ENCODE data around the gene TAS2R30. TPM values are rescaled to one million over a fixed set of nuclear protein-coding genes. Genes with fewer than 3 reads are reported as not detected.
A peak's percentile ranks its signal among the peaks of the same experiment; 100 is the strongest.
"Not testable (repeated sequence)": the region's sequence is repeated elsewhere in the genome, so short reads cannot be mapped to it uniquely, and the experiment has no call there.

TAS2R30 gene
- total RNA-seq, 2 donors from 2014 or later, result 2.3 to 2.8 TPM

GRCh38 chr12:11154400-11154925 lies 20.0 kb upstream of the TAS2R30 start:
- no peak overlapping the region for H3K4me3 Mint-ChIP-seq
- no peak overlapping the region for H3K27ac Mint-ChIP-seq
- H3K36me3 Mint-ChIP-seq (ENCODE audit: insufficient read depth in 2 of 2), result peaks cover 9 to 47% of the 10 kb centered on the region in 2 donors
- H3K27me3 Mint-ChIP-seq (ENCODE audit: low read depth), result no peaks in the 10 kb centered on the region
- ATAC-seq (replicated peaks in 1 of 2) (no peak), DNase-seq (no peak)
- peaks cover 6 to 8% of the 10 kb centered on the region in 2 donors for H3K9me3 Mint-ChIP-seq
- H3K4me1 Mint-ChIP-seq (ENCODE audit: low read depth), result peaks cover 5% of the 10 kb centered on the region

- peaks cover 8% of the 10 kb centered on the region in 2 donors for H3K9me3 Mint-ChIP-seq
- H3K27ac Mint-ChIP-seq, result no peak overlapping the region
- no peak for ATAC-seq (replicated peaks in 1 of 2)
- H3K36me3 Mint-ChIP-seq (ENCODE audit: insufficient read depth in 2 of 2), result peaks cover 9 to 37% of the 10 kb centered on the region in 2 donors
- H3K4me1 Mint-ChIP-seq (ENCODE audit: low read depth), result peaks cover 5% of the 10 kb centered on the region
- no peaks in the 10 kb centered on the region for H3K27me3 Mint-ChIP-seq (ENCODE audit: low read depth)
- DNase-seq, result no peak
- no peak overlapping the region for H3K4me3 Mint-ChIP-seq
Observed at GRCh38 chr12:11152725-11153124, 18.3 kb upstream of the TAS2R30 start.

- DNase-seq, result no peak
- peaks cover 7 to 25% of the 10 kb centered on the region in 2 donors for H3K36me3 Mint-ChIP-seq (ENCODE audit: insufficient read depth in 2 of 2)
- peaks cover 5% of the 10 kb centered on the region for H3K4me1 Mint-ChIP-seq (ENCODE audit: low read depth)
- no peak overlapping the region for H3K27ac Mint-ChIP-seq
- peaks cover 6 to 7% of the 10 kb centered on the region in 2 donors for H3K9me3 Mint-ChIP-seq
- no peaks in the 10 kb centered on the region for H3K27me3 Mint-ChIP-seq (ENCODE audit: low read depth)
- H3K4me3 Mint-ChIP-seq, result no peak overlapping the region
- no peak for ATAC-seq (replicated peaks in 1 of 2)
Observed at GRCh38 chr12:11150832-11151231, 16.4 kb upstream of the TAS2R30 start.

- H3K27me3 Mint-ChIP-seq (ENCODE audit: low read depth), result no peaks in the 10 kb centered on the region
- ATAC-seq (replicated peaks in 1 of 2), result no peak
- peaks cover 13 to 28% of the 10 kb centered on the region in 2 donors for H3K36me3 Mint-ChIP-seq (ENCODE audit: insufficient read depth in 2 of 2)
- DNase-seq, result no peak
- no peak overlapping the region for H3K4me3 Mint-ChIP-seq
- peaks cover 5% of the 10 kb centered on the region for H3K4me1 Mint-ChIP-seq (ENCODE audit: low read depth)
- no peak overlapping the region for H3K27ac Mint-ChIP-seq
- H3K9me3 Mint-ChIP-seq, result peaks cover 10 to 12% of the 10 kb centered on the region in 2 donors
Observed at GRCh38 chr12:11147420-11147819, 13.0 kb upstream of the TAS2R30 start.

- H3K9me3 Mint-ChIP-seq, result peaks cover 6 to 12% of the 10 kb centered on the region in 2 donors
- no peak for ATAC-seq (replicated peaks in 1 of 2)
Observed at GRCh38 chr12:11144297-11144696, 9.9 kb upstream of the TAS2R30 start.

GRCh38 chr12:11143352-11143751 lies 8.9 kb upstream of the TAS2R30 start:
- Mint-ChIP-seq H3K9me3 (peaks cover 7 to 10% of the 10 kb centered on the region in 2 donors), H3K36me3 (ENCODE audit: insufficient read depth in 2 of 2) (peaks cover 13 to 23% of the 10 kb centered on the region in 2 donors), H3K27me3 (ENCODE audit: low read depth) (no peaks in the 10 kb centered on the region), H3K27ac (peak overlapping the region; percentile 38), H3K4me3 (no peak overlapping the region), H3K4me1 (ENCODE audit: low read depth) (no peaks in the 10 kb centered on the region)
- ATAC-seq (replicated peaks in 1 of 2), result no peak
- DNase-seq, result no peak

More at GRCh38 chr12:11144297-11144696, 9.9 kb upstream of the TAS2R30 start:
- Mint-ChIP-seq H3K4me1 (ENCODE audit: low read depth) (no peaks in the 10 kb centered on the region), H3K36me3 (ENCODE audit: insufficient read depth in 2 of 2) (peaks cover 13 to 25% of the 10 kb centered on the region in 2 donors), H3K27ac (no peak overlapping the region), H3K4me3 (no peak overlapping the region), H3K27me3 (ENCODE audit: low read depth) (no peaks in the 10 kb centered on the region)
- no peak for DNase-seq

GRCh38 chr12:11136075-11136474 lies 1.6 kb upstream of the TAS2R30 start:
- H3K27ac Mint-ChIP-seq, result peak overlapping the region; percentile 47
- H3K4me1 Mint-ChIP-seq (ENCODE audit: low read depth), result peaks cover 32% of the 10 kb centered on the region
- H3K36me3 Mint-ChIP-seq (ENCODE audit: insufficient read depth in 2 of 2), result peaks cover 4 to 10% of the 10 kb centered on the region in 2 donors
- no peak for DNase-seq
- peak; percentile 77 to 92 for ATAC-seq (replicated peaks in 1 of 2)
- peaks cover 0 to 5% of the 10 kb centered on the region in 2 donors for H3K9me3 Mint-ChIP-seq
- no peaks in the 10 kb centered on the region for H3K27me3 Mint-ChIP-seq (ENCODE audit: low read depth)
- H3K4me3 Mint-ChIP-seq, result no peak overlapping the region

GRCh38 chr12:11133816-11134215 lies 628 bp downstream of the TAS2R30 start:
- Mint-ChIP-seq H3K4me1 (ENCODE audit: low read depth) (peaks cover 32% of the 10 kb centered on the region), H3K27me3 (ENCODE audit: low read depth) (no peaks in the 10 kb centered on the region), H3K9me3 (peaks cover 0 to 2% of the 10 kb centered on the region in 2 donors), H3K36me3 (ENCODE audit: insufficient read depth in 2 of 2) (peaks cover 0 to 9% of the 10 kb centered on the region in 2 donors), H3K4me3 (no peak overlapping the region), H3K27ac (no peak overlapping the region)
- ATAC-seq (replicated peaks in 1 of 2) (no peak), DNase-seq (no peak)

GRCh38 chr12:11133162-11133561 lies 1.3 kb downstream of the TAS2R30 start:
- ATAC-seq (replicated peaks in 1 of 2) (no peak), DNase-seq (no peak)
- H3K4me1 Mint-ChIP-seq (ENCODE audit: low read depth), result peaks cover 32% of the 10 kb centered on the region
- H3K36me3 Mint-ChIP-seq (ENCODE audit: insufficient read depth in 2 of 2), result peaks cover 0 to 11% of the 10 kb centered on the region in 2 donors
- no peaks in the 10 kb centered on the region for H3K27me3 Mint-ChIP-seq (ENCODE audit: low read depth)
- H3K9me3 Mint-ChIP-seq, result peaks cover 0 to 2% of the 10 kb centered on the region in 2 donors
- no peak overlapping the region for H3K4me3 Mint-ChIP-seq
- no peak overlapping the region for H3K27ac Mint-ChIP-seq

- ATAC-seq (replicated peaks in 1 of 2) (no peak), DNase-seq (no peak)
- H3K27ac Mint-ChIP-seq, result no peak overlapping the region
- peaks cover 2 to 18% of the 10 kb centered on the region in 2 donors for H3K36me3 Mint-ChIP-seq (ENCODE audit: insufficient read depth in 2 of 2)
- H3K9me3 Mint-ChIP-seq, result peaks cover 1 to 5% of the 10 kb centered on the region in 2 donors
- H3K27me3 Mint-ChIP-seq (ENCODE audit: low read depth), result no peaks in the 10 kb centered on the region
- peaks cover 19% of the 10 kb centered on the region for H3K4me1 Mint-ChIP-seq (ENCODE audit: low read depth)
- no peak overlapping the region for H3K4me3 Mint-ChIP-seq
Observed at GRCh38 chr12:11130999-11131398, 3.4 kb downstream of the TAS2R30 start.

GRCh38 chr12:11130382-11130781 lies 4.1 kb downstream of the TAS2R30 start:
- Mint-ChIP-seq H3K36me3 (ENCODE audit: insufficient read depth in 2 of 2) (peaks cover 2 to 18% of the 10 kb centered on the region in 2 donors), H3K27ac (no peak overlapping the region), H3K9me3 (peaks cover 1 to 5% of the 10 kb centered on the region in 2 donors), H3K4me1 (ENCODE audit: low read depth) (peaks cover 13% of the 10 kb centered on the region), H3K27me3 (ENCODE audit: low read depth) (no peaks in the 10 kb centered on the region), H3K4me3 (no peak overlapping the region)
- ATAC-seq (replicated peaks in 1 of 2), result no peak
- DNase-seq, result no peak

GRCh38 chr12:11114130-11114529 lies 20.3 kb downstream of the TAS2R30 start:
- not testable (repeated sequence) for H3K27me3 Mint-ChIP-seq (ENCODE audit: low read depth); H3K4me3 Mint-ChIP-seq; ATAC-seq (replicated peaks in 1 of 2); H3K27ac Mint-ChIP-seq; DNase-seq
- Mint-ChIP-seq H3K36me3 (ENCODE audit: insufficient read depth in 2 of 2) (peaks cover 39 to 62% of the 10 kb centered on the region in 2 donors), H3K4me1 (ENCODE audit: low read depth) (peaks cover 12% of the 10 kb centered on the region), H3K9me3 (peaks cover 18 to 24% of the 10 kb centered on the region in 2 donors)

GRCh38 chr12:11111213-11111612 lies 23.2 kb downstream of the TAS2R30 start:
- H3K4me3 Mint-ChIP-seq; DNase-seq; ATAC-seq (replicated peaks in 1 of 2); H3K27me3 Mint-ChIP-seq (ENCODE audit: low read depth): not testable (repeated sequence)
- H3K36me3 Mint-ChIP-seq (ENCODE audit: insufficient read depth in 2 of 2), result peaks cover 43 to 72% of the 10 kb centered on the region in 2 donors
- peaks cover 15 to 24% of the 10 kb centered on the region in 2 donors for H3K9me3 Mint-ChIP-seq
- peaks cover 16% of the 10 kb centered on the region for H3K4me1 Mint-ChIP-seq (ENCODE audit: low read depth)
- H3K27ac Mint-ChIP-seq, result peak overlapping the region; percentile 6

- H3K4me1 Mint-ChIP-seq (ENCODE audit: low read depth), result peaks cover 16% of the 10 kb centered on the region
Observed at GRCh38 chr12:11108862-11109261, 25.6 kb downstream of the TAS2R30 start.

More at GRCh38 chr12:11108862-11109261, 25.6 kb downstream of the TAS2R30 start:
- Mint-ChIP-seq H3K9me3 (peaks cover 17 to 22% of the 10 kb centered on the region in 2 donors), H3K4me3 (no peak overlapping the region), H3K27me3 (ENCODE audit: low read depth) (no peaks in the 10 kb centered on the region), H3K36me3 (ENCODE audit: insufficient read depth in 2 of 2) (peaks cover 44 to 58% of the 10 kb centered on the region in 2 donors), H3K27ac (no peak overlapping the region)
- ATAC-seq (replicated peaks in 1 of 2), result no peak
- DNase-seq, result no peak
